ENCODE measurements around the gene VPS26A. TPM values are rescaled to one million over a fixed set of nuclear protein-coding genes. Genes with fewer than 3 reads are reported as not detected.

VPS26A gene
- total and polyA plus RNA-seq, 4 experiments from 2014 or later: 31.7 to 37.4 (median 35.3) TPM

DNA sequence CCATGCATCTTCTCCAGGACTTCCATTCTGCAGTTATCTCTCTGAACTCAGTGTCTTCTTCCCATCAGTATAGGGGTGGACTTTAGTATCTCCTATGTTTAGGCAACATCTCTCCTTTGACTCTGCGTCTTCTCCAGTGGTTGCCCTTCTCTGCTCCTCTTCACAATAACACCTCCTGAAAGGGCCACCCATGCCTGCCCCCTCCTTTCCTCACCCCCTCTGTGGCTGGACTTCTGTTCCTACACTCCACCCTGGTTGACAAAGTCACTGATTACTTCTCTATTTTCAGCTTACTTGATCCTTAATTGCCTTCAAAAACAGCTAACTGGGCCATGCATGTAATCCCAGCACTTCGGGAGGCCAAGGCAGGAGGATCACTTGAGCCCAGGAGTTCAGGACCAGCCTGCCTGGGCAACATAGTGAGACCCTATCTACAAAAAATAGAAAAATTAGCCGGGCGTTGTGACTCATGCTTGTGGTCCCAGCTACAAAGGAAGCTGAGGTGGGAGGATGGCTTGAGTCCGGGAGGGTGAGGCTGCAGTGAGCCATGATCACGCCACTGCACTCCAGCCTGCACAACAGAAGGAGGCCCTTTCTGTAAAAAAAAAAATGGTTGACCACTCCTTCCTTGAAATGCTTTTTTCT is 22.4 kb upstream of the VPS26A start:
- no peak overlapping the region for H3K4me3 ChIP-seq (ENCODE audit: low read length in 2 of 2)
- H3K9me3 Mint-ChIP-seq: no peaks in the 10 kb centered on the region
- no peak for DNase-seq
- peak overlapping the region in 5 of 8 donors; percentile 15 to 71 (median 35) for H3K4me3 Mint-ChIP-seq
- intact Hi-C loops (cut with micrococcal nuclease): no loop called here
- H3K36me3 ChIP-seq (ENCODE audit: insufficient read depth, low read length): peaks cover 45% of the 10 kb centered on the region
- H3K36me3 Mint-ChIP-seq: peaks cover 48 to 69% of the 10 kb centered on the region in 2 donors
- H3K4me1 ChIP-seq (ENCODE audit: insufficient read depth, low read length): peaks cover 19% of the 10 kb centered on the region
- no peaks in the 10 kb centered on the region for H3K9me3 ChIP-seq (ENCODE audit: control insufficient read depth in 1 of 2, low read length in 2 of 2)
- ChIA-PET CTCF (ENCODE audit: partially characterized antibody) (interaction anchor here (0.9 to 4.1 kb wide), 3 partner anchors 13 to 291 kb away, joined by 3 to 16 read pairs (median 4); no protein-coding TSS in a partner anchor), POLR2A (ENCODE audit: partially characterized antibody) (interaction anchor here (1.3 to 1.4 kb wide), 2 partner anchors 12 to 96 kb away, joined by 3 to 4 read pairs; no protein-coding TSS in a partner anchor)
- H3K27me3 ChIP-seq (ENCODE audit: insufficient read depth, low read length): no peaks in the 10 kb centered on the region
- H3K27me3 Mint-ChIP-seq: no peaks in the 10 kb centered on the region
- H3K27ac ChIP-seq (ENCODE audit: low read depth, low read length): no peak overlapping the region
- peak overlapping the region in 6 of 7 donors; percentile 47 to 91 (median 73) for H3K27ac Mint-ChIP-seq
- H3K4me1 Mint-ChIP-seq: peaks cover 25 to 46% (median 30%) of the 10 kb centered on the region in 4 donors

DNA sequence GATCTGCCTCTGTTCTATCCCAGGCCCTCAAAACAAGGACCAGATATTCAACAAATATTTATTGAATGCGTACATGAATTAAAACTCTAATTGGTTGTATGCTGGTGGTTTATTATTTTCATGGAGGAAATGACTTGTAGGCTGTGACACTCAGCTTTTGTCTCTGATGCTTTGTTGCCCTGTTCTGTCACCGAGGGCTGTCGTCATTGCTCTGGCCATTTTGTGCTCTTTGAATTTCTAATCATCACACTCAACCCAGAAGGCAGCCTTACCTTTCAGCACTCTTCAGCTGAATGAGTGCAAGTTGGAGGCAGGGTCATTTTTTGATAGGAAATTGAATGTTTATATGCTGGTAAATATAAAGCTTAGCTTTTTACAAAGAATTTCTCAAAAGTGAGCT is 21.5 kb upstream of the VPS26A start:
- H3K36me3 ChIP-seq (ENCODE audit: insufficient read depth, low read length): peaks cover 45% of the 10 kb centered on the region
- peak overlapping the region in 4 of 7 donors; percentile 45 to 88 (median 49) for H3K27ac Mint-ChIP-seq
- H3K27ac ChIP-seq (ENCODE audit: low read depth, low read length): no peak overlapping the region
- POLR2A ChIA-PET (ENCODE audit: partially characterized antibody): interaction anchor here (1.3 kb wide), 1 partner anchor 97 kb away, joined by 3 read pairs; no protein-coding TSS in a partner anchor
- peaks cover 17% of the 10 kb centered on the region for H3K4me1 ChIP-seq (ENCODE audit: insufficient read depth, low read length)
- H3K4me1 Mint-ChIP-seq: peaks cover 25 to 46% (median 33%) of the 10 kb centered on the region in 4 donors
- peaks cover 48 to 73% of the 10 kb centered on the region in 2 donors for H3K36me3 Mint-ChIP-seq
- no peak for DNase-seq
- no peaks in the 10 kb centered on the region for H3K9me3 Mint-ChIP-seq
- H3K27me3 ChIP-seq (ENCODE audit: insufficient read depth, low read length): no peaks in the 10 kb centered on the region
- H3K4me3 Mint-ChIP-seq: peak overlapping the region in 4 of 8 donors; percentile 15 to 71 (median 56)
- no peaks in the 10 kb centered on the region for H3K27me3 Mint-ChIP-seq
- H3K9me3 ChIP-seq (ENCODE audit: control insufficient read depth in 1 of 2, low read length in 2 of 2): no peaks in the 10 kb centered on the region
- CTCF ChIA-PET (ENCODE audit: partially characterized antibody): interaction anchor here (0.9 to 4.1 kb wide), 2 partner anchors 97 to 290 kb away, joined by 3 to 16 read pairs; no protein-coding TSS in a partner anchor
- H3K4me3 ChIP-seq (ENCODE audit: low read length in 2 of 2): no peak overlapping the region
- intact Hi-C loops (cut with micrococcal nuclease): no loop called here

DNA sequence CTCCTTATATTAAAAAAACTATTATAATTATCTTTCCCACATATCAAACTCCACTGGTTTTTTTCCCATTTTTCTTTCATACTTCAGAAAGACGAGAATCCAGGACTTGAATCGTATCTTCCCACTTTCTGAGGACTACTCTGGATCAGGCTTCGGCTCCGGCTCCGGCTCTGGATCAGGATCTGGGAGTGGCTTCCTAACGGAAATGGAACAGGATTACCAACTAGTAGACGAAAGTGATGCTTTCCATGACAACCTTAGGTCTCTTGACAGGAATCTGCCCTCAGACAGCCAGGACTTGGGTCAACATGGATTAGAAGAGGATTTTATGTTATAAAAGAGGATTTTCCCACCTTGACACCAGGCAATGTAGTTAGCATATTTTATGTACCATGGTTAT is 20.2 kb upstream of the VPS26A start:
- no peaks in the 10 kb centered on the region for H3K27me3 ChIP-seq (ENCODE audit: insufficient read depth, low read length)
- no peak overlapping the region for H3K4me3 Mint-ChIP-seq
- no peaks in the 10 kb centered on the region for H3K9me3 Mint-ChIP-seq
- H3K9me3 ChIP-seq (ENCODE audit: control insufficient read depth in 1 of 2, low read length in 2 of 2): no peaks in the 10 kb centered on the region
- intact Hi-C loops (cut with micrococcal nuclease): no loop called here
- no peak overlapping the region for H3K4me3 ChIP-seq (ENCODE audit: low read length in 2 of 2)
- H3K36me3 ChIP-seq (ENCODE audit: insufficient read depth, low read length): peaks cover 35% of the 10 kb centered on the region
- peak overlapping the region in 2 of 7 donors; percentile 21 to 35 for H3K27ac Mint-ChIP-seq
- H3K27me3 Mint-ChIP-seq: no peaks in the 10 kb centered on the region
- H3K4me1 Mint-ChIP-seq: peaks cover 19 to 38% (median 26%) of the 10 kb centered on the region in 4 donors
- H3K36me3 Mint-ChIP-seq: peaks cover 40 to 62% of the 10 kb centered on the region in 2 donors
- CTCF ChIA-PET (ENCODE audit: partially characterized antibody): interaction anchor here (1.1 to 1.3 kb wide), 2 partner anchors 9 to 10 kb away, joined by 4 read pairs; no protein-coding TSS in a partner anchor
- POLR2A ChIA-PET (ENCODE audit: partially characterized antibody): no interaction called here
- no peak for DNase-seq
- peaks cover 17% of the 10 kb centered on the region for H3K4me1 ChIP-seq (ENCODE audit: insufficient read depth, low read length)
- H3K27ac ChIP-seq (ENCODE audit: low read depth, low read length): no peak overlapping the region

DNA sequence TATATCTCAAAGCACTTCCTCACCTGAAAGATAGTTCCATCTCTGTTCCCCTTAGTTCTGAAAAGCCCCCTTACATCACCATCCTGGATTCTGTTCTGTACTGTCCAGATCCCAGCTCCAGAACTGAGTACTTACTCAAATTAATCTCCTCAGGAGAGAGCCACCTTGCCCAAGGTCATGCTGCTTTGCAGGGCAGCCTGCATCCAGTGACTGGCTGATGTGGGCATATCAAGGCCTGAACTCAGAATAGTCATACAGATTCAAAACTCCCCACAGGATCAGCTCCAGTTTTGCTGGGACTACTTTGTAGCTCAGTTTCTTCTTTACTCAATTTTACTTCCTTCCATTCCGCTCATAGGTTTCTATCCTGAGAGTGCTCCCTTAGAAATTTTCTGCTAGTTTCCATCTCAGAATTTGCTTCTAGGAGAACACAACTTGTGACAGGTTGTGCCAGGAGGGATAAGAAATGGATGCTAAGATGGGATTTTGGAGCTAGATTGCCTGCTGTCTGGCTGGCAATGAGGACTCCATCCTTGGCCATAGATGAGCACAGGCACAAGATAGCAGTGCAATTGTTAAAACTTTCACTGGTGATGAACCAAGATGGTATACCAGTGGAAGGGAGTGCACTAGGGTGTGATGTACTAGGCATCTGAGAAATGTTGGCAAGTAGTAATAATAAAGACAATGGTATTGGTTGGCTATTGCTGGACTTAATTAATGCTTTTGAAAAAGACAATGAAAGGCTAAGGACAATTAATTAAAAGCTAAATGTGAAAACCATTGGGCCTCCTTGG is 18.8 kb upstream of the VPS26A start:
- no peak overlapping the region for H3K27ac ChIP-seq (ENCODE audit: low read depth, low read length)
- H3K27me3 Mint-ChIP-seq: no peaks in the 10 kb centered on the region
- peaks cover 17% of the 10 kb centered on the region for H3K4me1 ChIP-seq (ENCODE audit: insufficient read depth, low read length)
- H3K9me3 Mint-ChIP-seq: no peaks in the 10 kb centered on the region
- peak overlapping the region in 6 of 7 donors; percentile 21 to 72 (median 59) for H3K27ac Mint-ChIP-seq
- POLR2A ChIA-PET (ENCODE audit: partially characterized antibody): no interaction called here
- peaks cover 18 to 34% (median 25%) of the 10 kb centered on the region in 4 donors for H3K4me1 Mint-ChIP-seq
- H3K4me3 Mint-ChIP-seq: no peak overlapping the region
- H3K27me3 ChIP-seq (ENCODE audit: insufficient read depth, low read length): no peaks in the 10 kb centered on the region
- H3K36me3 ChIP-seq (ENCODE audit: insufficient read depth, low read length): peaks cover 25% of the 10 kb centered on the region
- no peak for DNase-seq
- peaks cover 34 to 51% of the 10 kb centered on the region in 2 donors for H3K36me3 Mint-ChIP-seq
- CTCF ChIA-PET (ENCODE audit: partially characterized antibody): interaction anchor here (0.6 to 1.4 kb wide), 5 partner anchors 10 to 118 kb away, joined by 3 to 4 read pairs (median 4); no protein-coding TSS in a partner anchor
- no peak overlapping the region for H3K4me3 ChIP-seq (ENCODE audit: low read length in 2 of 2)
- H3K9me3 ChIP-seq (ENCODE audit: control insufficient read depth in 1 of 2, low read length in 2 of 2): no peaks in the 10 kb centered on the region
- intact Hi-C loops (cut with micrococcal nuclease): no loop called here

DNA sequence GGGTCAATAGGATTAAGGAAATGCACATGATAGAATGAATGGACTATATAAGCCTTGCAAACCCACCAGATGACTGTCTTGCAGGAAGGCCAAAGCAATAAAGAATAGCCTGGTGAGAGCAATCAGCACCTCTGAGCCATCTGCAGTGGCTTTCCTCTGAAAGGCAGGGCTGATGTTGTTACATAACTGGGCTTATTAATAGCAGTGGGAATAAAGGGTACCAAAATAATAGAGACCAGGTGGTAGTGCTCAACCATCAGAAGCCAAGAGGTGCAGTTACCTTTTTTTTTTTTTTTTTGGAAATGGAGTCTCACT is 16.8 kb upstream of the VPS26A start:
- CTCF ChIA-PET (ENCODE audit: partially characterized antibody): interaction anchor here (0.7 kb wide), 1 partner anchor 385 kb away, joined by 3 read pairs; no protein-coding TSS in a partner anchor

DNA sequence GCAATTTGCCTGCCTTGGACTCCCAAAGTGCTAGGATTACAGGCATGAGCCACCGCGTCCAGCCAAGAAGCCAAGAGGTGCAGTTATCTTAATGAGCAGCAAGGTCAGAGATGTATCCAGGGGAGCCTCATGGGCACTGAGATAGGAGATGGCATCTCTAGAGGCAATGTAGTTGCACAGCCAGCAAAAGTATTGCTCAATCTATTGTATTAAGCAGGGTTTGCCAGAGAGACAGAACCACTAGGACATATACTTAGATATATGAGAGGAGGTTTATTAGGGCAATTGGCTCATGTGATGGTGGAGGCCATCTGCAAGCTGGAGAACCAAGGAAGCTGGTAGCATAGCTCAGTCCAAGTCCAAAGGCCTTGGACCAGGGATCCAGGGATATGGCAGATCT is 16.3 kb upstream of the VPS26A start:
- Histone ChIP-seq H3K4me3 (ENCODE audit: low read length in 2 of 2) (no peak overlapping the region), H3K36me3 (ENCODE audit: insufficient read depth, low read length) (peaks cover 12% of the 10 kb centered on the region), H3K4me1 (ENCODE audit: insufficient read depth, low read length) (no peaks in the 10 kb centered on the region), H3K27me3 (ENCODE audit: insufficient read depth, low read length) (no peaks in the 10 kb centered on the region), H3K9me3 (ENCODE audit: control insufficient read depth in 1 of 2, low read length in 2 of 2) (no peaks in the 10 kb centered on the region), H3K27ac (ENCODE audit: low read depth, low read length) (no peak overlapping the region)
- CTCF ChIA-PET (ENCODE audit: partially characterized antibody): no interaction called here
- intact Hi-C loops (cut with micrococcal nuclease): no loop called here
- Mint-ChIP-seq H3K9me3 (no peaks in the 10 kb centered on the region), H3K27ac (peak overlapping the region in 1 of 7 donors; percentile 12), H3K4me1 (peaks cover 1 to 10% (median 3%) of the 10 kb centered on the region in 4 donors), H3K36me3 (peaks cover 17 to 31% of the 10 kb centered on the region in 2 donors), H3K27me3 (no peaks in the 10 kb centered on the region), H3K4me3 (no peak overlapping the region)
- no peak for DNase-seq
- POLR2A ChIA-PET (ENCODE audit: partially characterized antibody): no interaction called here

More for the DNA sequence above, 16.8 kb upstream of the VPS26A start:
- H3K4me3 Mint-ChIP-seq: no peak overlapping the region
- intact Hi-C loops (cut with micrococcal nuclease): no loop called here
- H3K9me3 ChIP-seq (ENCODE audit: control insufficient read depth in 1 of 2, low read length in 2 of 2): no peaks in the 10 kb centered on the region
- no peaks in the 10 kb centered on the region for H3K27me3 ChIP-seq (ENCODE audit: insufficient read depth, low read length)
- POLR2A ChIA-PET (ENCODE audit: partially characterized antibody): no interaction called here
- no peak overlapping the region for H3K4me3 ChIP-seq (ENCODE audit: low read length in 2 of 2)
- H3K27ac ChIP-seq (ENCODE audit: low read depth, low read length): no peak overlapping the region
- peaks cover 6% of the 10 kb centered on the region for H3K4me1 ChIP-seq (ENCODE audit: insufficient read depth, low read length)
- H3K9me3 Mint-ChIP-seq: no peaks in the 10 kb centered on the region
- H3K27ac Mint-ChIP-seq: peak overlapping the region in 3 of 7 donors; percentile 15 to 56 (median 31)
- peaks cover 23 to 37% of the 10 kb centered on the region in 2 donors for H3K36me3 Mint-ChIP-seq
- H3K4me1 Mint-ChIP-seq: peaks cover 6 to 16% (median 8%) of the 10 kb centered on the region in 4 donors
- DNase-seq: no peak
- peaks cover 15% of the 10 kb centered on the region for H3K36me3 ChIP-seq (ENCODE audit: insufficient read depth, low read length)
- H3K27me3 Mint-ChIP-seq: no peaks in the 10 kb centered on the region

DNA sequence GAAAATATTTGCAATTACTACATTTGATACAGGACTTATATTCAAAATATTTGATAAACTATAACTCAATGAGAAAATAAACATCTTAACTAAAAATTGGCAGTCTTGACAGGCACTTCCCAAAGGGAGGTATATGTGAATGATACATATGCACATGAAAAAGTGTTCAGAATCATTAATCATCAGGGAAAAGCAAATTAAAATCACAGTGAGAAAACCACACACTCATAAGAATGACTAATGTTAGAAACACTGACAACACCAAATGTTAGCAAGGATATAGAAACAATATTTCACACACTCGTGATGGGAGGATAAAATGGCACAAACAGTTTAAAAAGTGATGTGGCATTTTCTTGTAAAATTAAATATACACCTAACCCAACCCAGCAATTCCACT is 4.1 kb upstream of the VPS26A start:
- intact Hi-C loops (cut with micrococcal nuclease): loop anchor here (5.0 kb wide), 1 partner anchor 287 kb away; no protein-coding TSS in a partner anchor
- no peaks in the 10 kb centered on the region for H3K27me3 Mint-ChIP-seq
- H3K27ac Mint-ChIP-seq: no peak overlapping the region
- no peak overlapping the region for H3K4me3 Mint-ChIP-seq
- peaks cover 5 to 13% (median 8%) of the 10 kb centered on the region in 4 donors for H3K4me1 Mint-ChIP-seq
- ChIA-PET POLR2A (ENCODE audit: partially characterized antibody) (no interaction called here), CTCF (ENCODE audit: partially characterized antibody) (no interaction called here)
- peaks cover 0 to 10% of the 10 kb centered on the region in 2 donors for H3K36me3 Mint-ChIP-seq
- no peak overlapping the region for H3K4me3 ChIP-seq (ENCODE audit: low read length in 2 of 2)
- no peaks in the 10 kb centered on the region for H3K27me3 ChIP-seq (ENCODE audit: insufficient read depth, low read length)
- no peaks in the 10 kb centered on the region for H3K9me3 Mint-ChIP-seq
- no peaks in the 10 kb centered on the region for H3K36me3 ChIP-seq (ENCODE audit: insufficient read depth, low read length)
- no peak for DNase-seq
- no peaks in the 10 kb centered on the region for H3K9me3 ChIP-seq (ENCODE audit: control insufficient read depth in 1 of 2, low read length in 2 of 2)
- no peak overlapping the region for H3K27ac ChIP-seq (ENCODE audit: low read depth, low read length)
- peaks cover 9% of the 10 kb centered on the region for H3K4me1 ChIP-seq (ENCODE audit: insufficient read depth, low read length)

All from CD4-positive, alpha-beta memory T cell (primary cell).